HG03565 (cell line): ENCODE measurements around the gene MRPL24.

Source experiments
- ATAC-seq: cut with Tn5 transposase; IDR thresholded peaks from one replicate; pipeline ENCODE4 v1.9.1; 2021; ENCODE audit warnings: mild to moderate bottlenecking, moderate library complexity; ENCODE audit not compliant: unreplicated experiment

The MRPL24 gene

GRCh38 chr1:156693848-156694689 is 46.8 kb downstream of the MRPL24 start:
- no peak for ATAC-seq

GRCh38 chr1:156692925-156693847 is 47.7 kb downstream of the MRPL24 start:
- ATAC-seq = no peak

- ATAC-seq = no peak
Measured at GRCh38 chr1:156692441-156692924, 48.4 kb downstream of the MRPL24 start.

GRCh38 chr1:156691665-156692440 is 49.0 kb downstream of the MRPL24 start:
- no peak for ATAC-seq

GRCh38 chr1:156691191-156691590 is 49.7 kb downstream of the MRPL24 start:
- no peak for ATAC-seq

GRCh38 chr1:156690675-156691036 is 50.2 kb downstream of the MRPL24 start:
- no peak for ATAC-seq

GRCh38 chr1:156689953-156690674 is 50.8 kb downstream of the MRPL24 start:
- ATAC-seq = no peak

- ATAC-seq = no peak
Measured at GRCh38 chr1:156689035-156689952, 51.6 kb downstream of the MRPL24 start.
